ENCODE data around the gene CD38.
"Not testable (repeated sequence)": the region's sequence is repeated elsewhere in the genome, so short reads cannot be mapped to it uniquely, and the experiment has no call there.

CD38 gene

DNA sequence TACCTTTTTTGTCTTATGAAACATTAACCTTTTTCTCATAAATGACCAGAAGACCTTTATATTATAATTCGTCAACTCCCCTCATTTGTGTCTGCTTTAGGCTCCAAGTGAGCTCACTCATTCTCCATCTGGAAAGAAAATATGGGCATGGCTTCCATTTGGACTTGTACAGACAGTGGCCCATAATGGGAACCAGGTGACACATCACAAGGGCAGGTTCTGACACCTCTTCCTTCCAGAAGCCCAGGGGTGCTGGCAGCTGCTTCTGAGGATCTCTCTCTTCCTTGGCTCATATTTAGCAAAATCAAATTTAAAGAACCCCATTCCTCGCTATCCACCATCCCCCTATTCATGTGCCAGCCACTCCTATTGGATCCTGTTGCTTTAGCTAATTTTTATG, 69.6 kb downstream of the CD38 start:
- no peak for DNase-seq
- in situ Hi-C loops (cut with HindIII; ENCODE audit: low pct_ligation_motif_present, low pct_unique_long_range_greater_than_20kb, low sequenced_read_pairs) = no loop called here

DNA sequence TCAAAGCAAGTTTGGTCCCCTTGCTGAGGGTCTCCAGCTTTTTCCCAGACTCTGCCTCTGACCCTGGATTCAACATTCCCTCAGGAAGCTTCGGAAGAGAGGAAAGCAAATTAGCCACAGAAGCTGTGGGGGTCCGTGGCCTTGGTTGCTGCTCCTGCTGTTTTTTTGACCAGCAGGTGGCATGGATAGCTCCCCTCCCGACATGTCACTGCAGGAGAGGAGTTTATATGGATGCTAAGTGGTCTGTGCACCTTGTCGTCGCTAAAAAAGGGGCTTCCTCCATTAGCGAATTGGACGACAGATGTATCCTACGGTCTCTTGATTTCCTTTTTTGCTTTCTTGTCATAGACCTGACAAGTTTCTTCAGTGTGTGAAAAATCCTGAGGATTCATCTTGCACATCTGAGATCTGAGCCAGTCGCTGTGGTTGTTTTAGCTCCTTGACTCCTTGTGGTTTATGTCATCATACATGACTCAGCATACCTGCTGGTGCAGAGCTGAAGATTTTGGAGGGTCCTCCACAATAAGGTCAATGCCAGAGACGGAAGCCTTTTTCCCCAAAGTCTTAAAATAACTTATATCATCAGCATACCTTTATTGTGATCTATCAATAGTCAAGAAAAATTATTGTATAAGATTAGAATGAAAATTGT, 70.2 kb downstream of the CD38 start:
- no peak for DNase-seq
- in situ Hi-C loops (cut with HindIII; ENCODE audit: low pct_ligation_motif_present, low pct_unique_long_range_greater_than_20kb, low sequenced_read_pairs) = no loop called here

DNA sequence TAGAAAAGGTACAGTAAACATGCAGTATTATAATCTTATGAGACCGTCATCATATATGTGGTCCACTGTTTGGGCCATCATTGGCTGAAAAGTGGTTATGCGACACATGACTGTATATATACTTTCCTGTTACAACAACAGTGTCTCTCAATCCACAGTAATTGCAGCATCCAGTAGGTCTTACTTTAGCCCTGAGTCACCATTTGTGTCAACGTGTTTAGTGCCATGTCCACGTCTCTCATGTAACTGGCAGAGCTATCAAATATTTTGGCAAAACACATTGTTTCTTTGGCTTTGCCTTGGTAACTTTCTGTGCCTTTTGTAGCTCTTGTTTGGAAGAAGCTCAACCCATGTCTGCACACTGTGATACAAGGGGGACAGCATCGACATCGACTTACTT, 73.8 kb downstream of the CD38 start:
- in situ Hi-C loops (cut with HindIII; ENCODE audit: low pct_ligation_motif_present, low pct_unique_long_range_greater_than_20kb, low sequenced_read_pairs) = no loop called here
- DNase-seq = no peak

DNA sequence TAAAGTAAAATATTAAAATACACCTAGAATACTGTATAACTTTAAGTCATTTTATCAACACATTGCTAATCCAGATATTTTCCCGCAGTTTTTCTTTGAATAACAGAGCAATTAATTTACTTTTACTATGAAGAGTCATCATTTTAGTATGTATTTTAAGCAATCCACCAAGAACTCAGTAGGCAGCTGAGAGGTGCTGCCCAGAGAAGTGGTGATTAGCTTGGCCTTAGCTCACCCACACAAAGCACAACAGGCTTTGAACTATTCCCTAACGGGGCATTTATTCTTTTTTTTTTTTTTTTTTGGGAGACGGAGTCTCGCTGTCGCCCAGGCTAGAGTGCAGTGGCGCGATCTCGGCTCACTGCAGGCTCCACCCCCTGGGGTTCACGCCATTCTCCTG, 74.4 kb downstream of the CD38 start:
- in situ Hi-C loops (cut with HindIII; ENCODE audit: low pct_ligation_motif_present, low pct_unique_long_range_greater_than_20kb, low sequenced_read_pairs) = no loop called here
- DNase-seq = no peak

DNA sequence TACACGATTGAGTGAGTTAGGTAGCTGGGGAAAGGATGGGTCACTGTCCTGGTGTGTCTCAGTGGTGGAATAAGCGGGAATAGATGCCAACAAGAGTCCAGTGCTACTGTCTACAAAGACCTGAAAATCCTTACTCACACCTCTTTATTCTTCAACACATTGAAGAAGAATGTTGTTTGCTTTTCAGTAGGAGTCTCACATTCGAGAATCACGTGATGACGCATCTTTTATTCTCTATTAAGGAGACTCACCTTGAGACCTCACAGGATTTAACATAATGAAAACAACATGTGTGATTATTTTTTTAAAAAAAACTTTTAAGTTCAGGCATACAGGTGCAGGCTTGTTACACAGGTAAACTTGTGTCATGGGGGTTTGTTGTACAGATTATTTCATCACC, 75.2 kb downstream of the CD38 start:
- DNase-seq = no peak
- in situ Hi-C loops (cut with HindIII; ENCODE audit: low pct_ligation_motif_present, low pct_unique_long_range_greater_than_20kb, low sequenced_read_pairs) = no loop called here

DNA sequence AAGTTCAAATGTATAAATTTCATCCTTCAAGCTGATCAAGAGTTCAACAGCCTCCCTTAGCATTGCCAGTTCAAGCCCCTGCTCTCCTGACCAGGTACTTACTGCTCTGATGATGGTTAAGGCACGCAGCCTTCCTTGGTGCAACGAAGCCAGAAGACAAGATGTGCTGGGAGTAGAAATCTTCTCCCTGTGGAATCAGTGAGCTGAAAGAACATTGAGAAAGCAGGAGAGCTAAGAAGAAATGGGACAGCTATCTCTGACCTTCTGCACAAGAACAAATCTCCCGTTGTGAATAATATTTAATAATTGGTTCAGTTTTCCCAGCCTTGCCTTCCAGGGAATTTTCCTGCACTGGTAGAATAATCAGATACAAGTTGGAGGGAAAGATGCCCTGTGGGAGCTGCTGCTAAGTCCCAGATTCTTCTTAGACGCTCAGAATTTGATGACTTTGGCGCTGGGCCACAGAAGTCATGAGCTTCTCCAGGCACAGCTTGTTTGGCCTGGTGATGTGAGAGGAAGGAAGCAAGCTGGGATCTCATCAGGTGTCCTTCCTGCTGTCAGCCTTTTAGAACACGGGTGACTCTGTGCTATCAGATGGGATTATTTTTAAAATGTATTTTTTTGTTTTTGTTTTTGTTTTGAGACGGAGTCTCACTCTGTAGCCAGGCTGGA, 77.8 kb downstream of the CD38 start:
- no peak for DNase-seq
- in situ Hi-C loops (cut with HindIII; ENCODE audit: low pct_ligation_motif_present, low pct_unique_long_range_greater_than_20kb, low sequenced_read_pairs) = no loop called here

DNA sequence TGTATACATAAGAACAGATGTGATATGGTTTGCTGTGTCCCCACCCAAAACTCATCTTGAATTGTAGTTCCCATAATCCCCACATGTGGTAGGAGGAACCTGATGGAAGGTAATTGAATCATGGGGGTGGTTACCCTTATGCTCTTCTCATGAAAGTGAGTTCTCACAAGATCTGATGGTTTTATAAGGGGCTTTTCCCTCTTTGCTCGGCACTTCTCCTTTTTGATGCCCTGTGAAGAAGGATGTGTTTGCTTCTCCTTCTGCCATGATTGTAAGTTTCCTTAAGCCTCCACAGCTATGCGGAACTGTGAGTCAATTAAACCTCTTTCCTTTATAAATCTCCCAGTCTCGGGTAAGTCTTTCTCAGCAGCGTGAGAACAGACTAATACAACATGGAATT, 83.1 kb downstream of the CD38 start:
- in situ Hi-C loops (cut with HindIII; ENCODE audit: low pct_ligation_motif_present, low pct_unique_long_range_greater_than_20kb, low sequenced_read_pairs); DNase-seq: not testable (repeated sequence)

DNA sequence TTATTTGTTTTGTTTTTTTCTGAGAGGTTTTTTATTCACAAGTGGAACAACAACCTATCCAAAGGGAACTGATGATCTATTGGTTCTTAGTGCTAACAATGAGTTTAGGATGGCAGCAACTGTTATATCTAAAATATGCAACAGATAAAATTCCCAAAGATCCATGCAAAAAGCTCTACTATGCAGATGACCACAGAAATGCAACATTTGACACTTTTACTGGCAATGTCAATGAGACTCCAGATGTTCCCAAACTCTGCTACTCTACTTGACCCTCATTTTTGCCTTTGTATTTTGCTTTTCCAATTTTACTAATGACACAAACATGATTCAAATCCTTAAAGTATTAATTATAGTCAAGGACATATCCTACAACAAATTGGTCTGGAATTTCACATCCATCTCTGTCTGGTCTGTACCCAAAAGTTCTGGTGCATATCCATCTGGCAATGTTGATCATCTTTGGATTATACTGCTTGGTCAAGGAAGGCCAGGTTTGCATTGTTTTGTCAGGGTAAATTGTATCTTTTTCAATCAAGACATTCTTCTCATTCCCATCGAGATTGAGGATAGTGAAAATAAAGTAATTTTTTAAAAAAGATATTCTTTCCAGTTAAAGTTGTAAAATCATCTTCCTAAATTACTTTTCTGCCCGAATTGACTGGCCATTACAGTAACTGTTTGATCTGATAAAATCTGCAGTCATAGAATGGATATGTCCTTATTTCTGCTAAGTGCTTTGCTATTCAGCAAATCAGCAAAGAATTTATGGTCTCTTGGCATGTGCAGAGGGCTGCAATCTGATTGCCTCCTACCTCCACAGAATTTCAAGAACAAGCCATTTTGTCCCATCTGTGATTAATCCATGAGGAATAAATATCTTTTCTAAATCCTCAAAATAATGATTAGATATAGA, 86.8 kb downstream of the CD38 start:
- no peak for DNase-seq
- in situ Hi-C loops (cut with HindIII; ENCODE audit: low pct_ligation_motif_present, low pct_unique_long_range_greater_than_20kb, low sequenced_read_pairs) = no loop called here

DNA sequence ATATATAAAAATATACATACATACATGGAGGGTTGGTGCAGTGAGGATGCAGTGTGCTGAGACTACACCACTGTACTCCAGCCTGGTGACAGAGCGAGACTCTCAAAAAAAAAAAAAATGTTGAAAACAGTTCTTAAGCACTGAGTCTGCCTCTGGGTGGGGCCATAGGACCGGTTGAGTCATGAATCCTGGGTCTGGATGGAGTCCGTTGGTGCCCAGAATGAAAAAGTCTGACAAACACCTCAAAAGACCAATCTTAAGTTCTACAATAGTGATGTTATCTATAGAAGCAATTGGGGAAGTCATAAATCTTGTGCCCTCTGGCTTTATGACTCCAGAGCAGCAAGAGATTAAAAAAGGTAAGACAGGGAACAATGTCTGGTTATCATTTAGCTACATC, 90.0 kb downstream of the CD38 start:
- in situ Hi-C loops (cut with HindIII; ENCODE audit: low pct_ligation_motif_present, low pct_unique_long_range_greater_than_20kb, low sequenced_read_pairs) = no loop called here
- DNase-seq = peak; percentile 8

DNA sequence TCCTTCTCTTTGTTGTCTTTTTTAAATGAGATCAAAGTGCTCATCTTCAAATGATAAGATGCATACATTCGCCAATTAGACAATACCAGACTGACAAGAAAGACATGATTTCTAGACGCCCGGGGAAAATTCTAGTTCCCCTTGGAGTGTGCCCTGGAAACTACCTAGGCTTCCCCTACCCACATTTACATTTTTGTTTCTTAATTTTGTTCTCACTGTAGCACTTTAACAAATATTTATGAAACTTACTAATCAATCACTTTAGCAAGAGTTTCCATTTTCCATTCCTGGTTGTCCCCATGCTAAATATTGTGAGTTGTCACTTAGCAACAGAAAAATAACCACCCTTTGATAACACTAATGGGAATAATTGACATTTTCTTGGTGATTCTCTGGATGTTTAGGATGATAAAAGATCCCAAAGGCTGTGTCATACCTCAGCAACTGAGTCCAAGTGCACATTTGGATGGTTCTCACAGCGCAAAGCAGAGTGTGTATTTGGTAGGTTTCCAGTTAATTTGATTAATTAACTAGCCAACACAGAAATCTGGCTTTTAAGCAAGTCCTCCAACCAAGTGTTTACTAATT, 90.8 kb downstream of the CD38 start:
- DNase-seq = no peak
- in situ Hi-C loops (cut with HindIII; ENCODE audit: low pct_ligation_motif_present, low pct_unique_long_range_greater_than_20kb, low sequenced_read_pairs) = no loop called here

DNA sequence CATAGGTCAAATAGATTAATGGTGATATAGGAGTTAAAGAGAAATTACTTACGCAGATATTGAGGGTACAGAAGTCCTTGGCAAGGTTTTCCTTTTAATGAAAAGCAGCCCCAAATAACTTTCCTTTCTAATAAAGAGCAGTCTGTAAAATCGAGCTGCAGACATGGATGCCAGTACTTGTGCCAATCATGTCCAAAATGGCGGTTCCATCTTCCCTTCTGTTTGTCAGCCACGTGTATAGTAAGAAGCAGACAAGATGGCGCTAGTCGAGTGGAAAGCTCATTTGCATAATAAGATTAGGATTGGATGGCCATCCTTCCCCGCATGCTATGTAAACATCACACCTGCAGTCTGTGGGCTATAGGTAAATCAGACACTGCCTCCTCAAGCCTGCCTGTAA, 92.0 kb downstream of the CD38 start:
- no peak for DNase-seq
- in situ Hi-C loops (cut with HindIII; ENCODE audit: low pct_ligation_motif_present, low pct_unique_long_range_greater_than_20kb, low sequenced_read_pairs) = no loop called here

DNA sequence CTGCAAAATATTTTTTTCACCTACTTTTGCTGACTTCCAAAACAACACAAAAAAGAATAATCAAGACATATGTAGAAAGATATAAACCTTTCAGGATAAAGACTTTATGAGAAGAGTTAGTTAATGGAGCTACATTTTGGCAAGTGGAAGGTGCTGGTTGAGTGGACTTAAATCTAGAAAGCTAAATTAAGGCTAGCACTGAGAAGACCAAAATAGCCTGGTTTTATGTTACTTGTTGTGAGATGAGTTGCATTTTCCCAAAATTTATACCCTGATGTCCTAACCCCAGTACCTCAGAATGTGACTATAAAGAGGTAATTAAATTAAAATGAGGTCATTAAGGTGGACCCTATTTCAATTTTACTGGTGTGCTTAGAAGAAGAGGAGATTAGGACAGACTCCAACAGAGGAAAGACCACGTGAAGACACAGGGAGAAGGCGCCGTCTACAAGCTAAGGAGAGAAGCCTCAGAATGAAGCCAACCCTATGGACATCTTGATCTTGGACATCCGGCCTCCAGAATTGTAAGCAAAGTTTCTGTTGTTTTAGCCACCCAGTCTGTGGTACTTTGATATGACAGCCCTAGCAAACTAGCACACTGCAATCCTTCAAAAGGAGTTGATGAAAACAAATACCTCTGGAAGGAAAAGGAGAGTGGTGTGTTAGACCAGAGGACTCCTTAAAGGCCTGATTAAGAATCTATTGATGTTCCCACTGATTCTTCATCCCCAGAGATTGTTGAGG, 93.0 kb downstream of the CD38 start:
- in situ Hi-C loops (cut with HindIII; ENCODE audit: low pct_ligation_motif_present, low pct_unique_long_range_greater_than_20kb, low sequenced_read_pairs) = no loop called here
- no peak for DNase-seq

DNA sequence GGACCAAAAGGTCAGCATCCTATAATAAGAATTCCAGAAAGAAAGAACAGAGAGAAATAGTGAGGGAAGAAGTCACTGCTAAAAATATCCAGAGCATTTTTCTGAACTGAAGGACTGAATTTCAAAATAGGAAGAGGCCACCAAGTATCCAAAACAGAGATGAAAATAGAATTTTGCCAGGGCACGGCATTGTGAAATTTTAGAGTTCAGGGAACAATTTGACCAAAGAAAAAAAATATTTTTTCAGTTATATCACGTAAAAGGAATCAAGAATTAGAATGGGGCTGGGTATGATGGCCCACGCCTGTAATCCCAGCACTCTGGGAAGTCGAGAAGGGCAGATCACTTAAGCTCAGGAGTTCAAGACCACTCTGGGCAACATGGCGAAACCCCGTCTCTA, 95.0 kb downstream of the CD38 start:
- in situ Hi-C loops (cut with HindIII; ENCODE audit: low pct_ligation_motif_present, low pct_unique_long_range_greater_than_20kb, low sequenced_read_pairs) = no loop called here
- no peak for DNase-seq

DNA sequence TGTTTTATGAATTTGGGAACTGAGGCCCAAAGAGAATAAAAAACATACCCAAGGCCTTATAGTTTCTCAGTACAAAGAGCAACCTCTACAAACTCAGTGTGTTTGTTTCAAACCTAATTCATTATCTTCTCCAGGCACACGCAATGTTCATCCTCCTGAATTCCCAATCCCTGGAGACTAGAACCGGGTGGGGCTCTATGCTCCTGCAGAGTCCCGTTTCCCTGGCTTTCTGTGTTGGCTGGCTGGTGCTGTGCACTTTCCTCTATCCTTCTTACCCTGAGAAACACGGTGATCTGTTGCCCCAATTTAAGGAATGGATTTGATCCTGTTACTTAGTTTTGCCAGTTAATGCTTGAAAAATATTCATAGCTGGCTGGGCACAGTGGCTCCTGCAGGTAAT, 96.5 kb downstream of the CD38 start:
- in situ Hi-C loops (cut with HindIII; ENCODE audit: low pct_ligation_motif_present, low pct_unique_long_range_greater_than_20kb, low sequenced_read_pairs) = no loop called here

DNA sequence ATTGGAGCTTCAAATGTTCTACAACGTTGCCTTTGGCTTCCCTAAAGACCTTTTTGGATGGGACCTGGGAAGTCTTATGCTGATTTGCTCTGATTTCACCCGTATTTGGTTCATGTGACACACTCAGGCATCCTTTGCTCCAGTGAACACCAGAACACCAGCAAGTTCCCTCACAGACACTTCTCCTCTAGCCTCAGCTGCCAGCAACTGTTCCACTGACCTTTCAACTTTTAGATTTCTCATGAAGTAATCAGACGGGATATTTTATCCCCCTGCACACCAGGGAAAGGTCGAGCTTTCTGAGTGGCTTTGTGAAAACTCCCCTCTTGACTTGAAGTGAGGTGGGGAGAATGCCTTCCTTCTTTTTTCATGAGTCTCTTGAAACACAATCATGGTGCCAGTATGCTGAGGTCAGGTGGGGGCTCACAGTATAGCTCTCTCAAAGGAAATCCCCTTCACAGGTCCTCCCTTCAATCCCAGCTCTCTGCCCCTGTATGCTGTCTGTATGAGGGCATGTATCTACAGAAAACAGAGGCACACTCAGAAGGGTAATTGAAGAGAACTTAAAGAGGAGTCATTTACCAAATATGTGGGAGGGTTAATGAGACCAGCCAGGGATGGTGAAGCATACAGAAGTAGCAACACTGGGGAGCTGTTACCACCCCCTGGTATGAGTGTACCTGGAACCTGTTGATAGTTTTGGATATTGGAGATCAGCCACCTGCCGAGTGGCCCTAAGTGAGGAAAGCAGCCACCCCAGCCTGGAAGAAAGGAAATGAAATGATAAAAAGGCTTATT, 97.7 kb downstream of the CD38 start:
- DNase-seq = no peak
- in situ Hi-C loops (cut with HindIII; ENCODE audit: low pct_ligation_motif_present, low pct_unique_long_range_greater_than_20kb, low sequenced_read_pairs) = no loop called here

More for the DNA sequence above, 96.5 kb downstream of the CD38 start:
- no peak for DNase-seq

DNA sequence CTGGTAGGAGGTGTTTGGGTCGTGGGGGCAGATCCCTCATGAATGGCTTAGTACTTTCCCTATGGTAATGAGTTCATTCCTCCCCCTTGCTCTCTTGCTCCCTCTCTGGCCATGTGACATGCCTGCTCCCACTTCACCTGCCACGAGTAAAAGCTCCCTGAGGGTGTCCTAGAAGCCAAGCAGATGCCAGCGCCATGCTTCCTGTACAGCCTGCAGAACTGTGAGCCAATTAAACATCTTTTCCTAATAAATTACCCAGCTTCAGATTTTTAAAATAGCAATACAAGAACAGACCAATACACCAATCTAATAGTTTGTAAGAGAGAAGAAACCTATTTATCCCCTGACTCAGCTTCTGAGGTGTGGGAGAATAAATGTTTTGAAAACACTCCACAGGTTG, 99.9 kb downstream of the CD38 start:
- in situ Hi-C loops (cut with HindIII; ENCODE audit: low pct_ligation_motif_present, low pct_unique_long_range_greater_than_20kb, low sequenced_read_pairs) = no loop called here
- DNase-seq = no peak

DNA sequence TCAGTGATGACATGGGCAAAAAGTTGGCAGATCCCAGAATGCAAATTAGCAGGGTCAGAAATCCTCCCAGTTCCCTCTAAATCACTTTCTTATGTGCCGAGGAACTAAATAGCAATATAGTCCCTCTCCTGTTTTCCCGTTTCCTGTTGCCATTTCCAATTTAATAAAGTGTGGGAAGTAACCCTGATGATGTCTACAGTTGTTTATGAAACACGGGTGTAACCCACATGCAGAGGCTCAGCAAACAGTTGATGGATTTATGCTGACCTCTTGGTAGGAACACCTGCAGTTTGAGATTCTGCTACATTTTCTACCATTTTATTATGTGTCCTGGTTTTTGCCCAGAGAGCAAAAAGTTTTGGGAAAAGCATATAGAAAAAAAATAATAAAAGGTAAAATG, 103.7 kb downstream of the CD38 start:
- no peak for DNase-seq
- in situ Hi-C loops (cut with HindIII; ENCODE audit: low pct_ligation_motif_present, low pct_unique_long_range_greater_than_20kb, low sequenced_read_pairs) = no loop called here

DNA sequence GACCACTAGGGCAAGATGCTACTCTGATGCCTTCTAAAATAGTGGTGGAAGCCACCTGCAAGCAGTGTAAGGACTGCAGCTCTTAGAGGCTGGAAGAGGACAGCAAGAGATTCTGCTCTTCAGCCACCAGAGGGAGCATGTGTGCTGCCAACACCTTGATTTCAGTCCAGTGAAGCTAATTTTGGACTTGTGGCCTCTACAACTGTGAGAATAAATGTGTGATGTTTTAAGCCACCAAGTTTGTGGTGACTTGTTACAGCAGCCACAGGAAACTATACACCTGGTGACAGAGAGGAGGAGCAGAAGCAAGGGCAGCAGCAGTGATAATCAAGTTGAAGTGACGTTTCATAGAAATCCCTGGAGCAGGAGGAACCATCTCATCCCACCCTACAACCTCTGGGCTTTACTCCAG, 104.6 kb downstream of the CD38 start:
- peak; percentile 62 for DNase-seq
- in situ Hi-C loops (cut with HindIII; ENCODE audit: low pct_ligation_motif_present, low pct_unique_long_range_greater_than_20kb, low sequenced_read_pairs) = no loop called here
